K562 (cell line): ENCODE results near the gene CEP350. TPM values are rescaled to one million over a fixed set of nuclear protein-coding genes. Genes with fewer than 3 reads are reported as not detected.

ENCODE experiments used
- CBX2 ChIP-seq: fragments of 200-600 bp; sonication (generic); IDR thresholded peaks from one replicate; pipeline ENCODE4 v1.6.1; 2012; ENCODE audit warnings: mild to moderate bottlenecking, low read length, inconsistent platforms; ENCODE audit not compliant: insufficient read depth, poor library complexity, severe bottlenecking
- CBX5 ChIP-seq: IDR thresholded peaks from 2 replicates; pipeline ENCODE4 v1.6.1; 2014; ENCODE audit warnings: low read depth, borderline replicate concordance
- DMBX1 ChIP-seq: fragments of 250-450 bp; sonication (Bioruptor Pico); IDR thresholded peaks from 2 replicates; pipeline ENCODE4 v1.8.0; 2022; ENCODE audit warnings: inconsistent platforms, mild to moderate bottlenecking, moderate library complexity, borderline replicate concordance
- ELF2 ChIP-seq: fragments of 250-450 bp; sonication (Bioruptor Pico); IDR thresholded peaks from 2 replicates; pipeline ENCODE4 v1.5.0; 2021; ENCODE audit warnings: mild to moderate bottlenecking
- ELF4 ChIP-seq: fragments of 450-650 bp; formaldehyde crosslinking; IDR thresholded peaks from 2 replicates; pipeline ENCODE4 v1.4.0; 2022; ENCODE audit warnings: missing genetic modification characterization
- ETS2 ChIP-seq: IDR thresholded peaks from 2 replicates; pipeline ENCODE4 v1.6.1; 2016; ENCODE audit warnings: borderline replicate concordance, missing genetic modification characterization, mild to moderate bottlenecking, moderate library complexity, missing compliant biosample characterization; ENCODE audit not compliant: poor library complexity, severe bottlenecking
- JUNB ChIP-seq: fragments of 450-650 bp; formaldehyde crosslinking; conservative IDR thresholded peaks from 2 replicates; pipeline ENCODE4 v1.4.0; 2020; ENCODE audit warnings: mild to moderate bottlenecking
- MEF2A ChIP-seq: IDR thresholded peaks from 2 replicates; pipeline ENCODE4 v1.6.1; 2011; ENCODE audit warnings: low read depth, mild to moderate bottlenecking, low read length, moderate library complexity; ENCODE audit not compliant: control insufficient read depth
- MYBL2 ChIP-seq, 2 experiments: fragments of 450-650 bp in 1 of 2; sonication (generic) in 1 of 2; formaldehyde crosslinking in 1 of 2; IDR thresholded peaks; 2 replicates each; pipeline versions ENCODE4 v1.6.1 to v1.8.1; 2017 to 2022; ENCODE audit warnings: borderline replicate concordance in 1 of 2, inconsistent platforms in 1 of 2, low read depth in 1 of 2, mild to moderate bottlenecking in 1 of 2, missing genetic modification reagents in 1 of 2, moderate library complexity in 1 of 2
- NFE2 ChIP-seq: IDR thresholded peaks from 2 replicates; pipeline ENCODE4 v1.6.1; 2014; ENCODE audit warnings: antibody characterized with exemption, low read depth
- POLR2B ChIP-seq: fragments of 450-650 bp; IDR thresholded peaks from 2 replicates; pipeline ENCODE4 v1.6.1; 2018; ENCODE audit warnings: low read depth; ENCODE audit not compliant: partially characterized antibody
- RBM39 ChIP-seq: fragments of 200-400 bp; formaldehyde crosslinking; optimal IDR thresholded peaks from 2 replicates; pipeline ENCODE3; 2018; ENCODE audit warnings: low read depth, low read length
- RFX5 ChIP-seq: IDR thresholded peaks from 2 replicates; pipeline ENCODE4 v1.6.1; 2011; ENCODE audit warnings: low read depth, mild to moderate bottlenecking, improper control_type of control experiment, low read length
- WHSC1 ChIP-seq: IDR thresholded peaks from one replicate; pipeline ENCODE4 v1.6.1; 2012; ENCODE audit warnings: low read length, control low read depth, inconsistent platforms
- ZNF165 ChIP-seq: fragments of 250-450 bp; sonication (Bioruptor Pico); IDR thresholded peaks from 2 replicates; pipeline ENCODE4 v1.4.0; 2020; ENCODE audit warnings: borderline replicate concordance
- ZNF316 ChIP-seq: fragments of 450-650 bp; IDR thresholded peaks from 2 replicates; pipeline ENCODE4 v1.6.1; 2016
- ZNF431 ChIP-seq: sonication (generic); formaldehyde crosslinking; IDR thresholded peaks from 2 replicates; pipeline ENCODE4 v1.8.0; 2022; ENCODE audit warnings: mild to moderate bottlenecking, missing genetic modification reagents
- ZNF57 ChIP-seq: fragments of 450-650 bp; formaldehyde crosslinking; IDR thresholded peaks from 2 replicates; pipeline ENCODE4 v1.4.0; 2020; ENCODE audit warnings: mild to moderate bottlenecking, moderate library complexity
- polyA plus RNA-seq, 8 experiments: library from polyadenylated mRNA; depleted of rRNA in 4 of 8; stranded (reverse) in 5 of 8; unstranded in 3 of 8; fragments of >200 nt; fragmentation: Nextera tagmentation in 2 of 8; fragmentation: Illumina TruSeq in 1 of 8; extraction: Ambion mirVana in 2 of 8; extraction: Trizol in 1 of 8; gene quantifications; 2 replicates each; pipeline versions ENCODE4 v1.2.1 to v1.2.3, GENCODE V29; 2011 to 2014; ENCODE audit warnings: inconsistent platforms in 1 of 8, missing spikeins in 1 of 8
- total RNA-seq, 7 experiments: library from RNA; depleted of rRNA in 6 of 7; stranded (reverse); fragments of >200 nt in 6 of 7; fragmentation: Illumina TruSeq in 2 of 7; extraction: Trizol in 2 of 7; gene quantifications; 2 replicates each; pipeline versions ENCODE4 v1.2.1 to v1.2.3, GENCODE V29; 2011 to 2021; ENCODE audit warnings: low replicate concordance in 1 of 7
- TF ChIP-seq, protein P1 (sequence below): fragments of 450-650 bp; formaldehyde crosslinking; IDR thresholded peaks from 2 replicates; pipeline ENCODE4 v1.4.0; 2022; ENCODE audit warnings: missing genetic modification characterization
- TF ChIP-seq, protein P2 (sequence below), 2 experiments: fragments of 450-650 bp; conservative IDR thresholded peaks; 2 replicates each; pipeline ENCODE4 v1.6.1; 2017; ENCODE audit warnings: mild to moderate bottlenecking in 2 of 2, moderate library complexity in 2 of 2
- TF ChIP-seq, protein P3 (sequence below): fragments of 200-400 bp; formaldehyde crosslinking; IDR thresholded peaks from 2 replicates; pipeline ENCODE4 v1.6.1; 2017; ENCODE audit warnings: mild to moderate bottlenecking, low read depth, low read length, moderate library complexity
- TF ChIP-seq, protein P4 (sequence below): sonication (generic); formaldehyde crosslinking; IDR thresholded peaks from 2 replicates; pipeline ENCODE4 v1.8.1; 2023; ENCODE audit warnings: mild to moderate bottlenecking, missing genetic modification reagents, moderate library complexity

CEP350 gene
- total and polyA plus RNA-seq, 9 of the 15 experiments (the other 6 are each of a cell fraction or from before 2014, with no cell fraction given), result 8.3 to 64.3 (median 28.0) TPM

GRCh38 chr1:179954493-179955286 is at the start of gene CEP350 (continued):
- TF ChIP-seq, protein P1, sequence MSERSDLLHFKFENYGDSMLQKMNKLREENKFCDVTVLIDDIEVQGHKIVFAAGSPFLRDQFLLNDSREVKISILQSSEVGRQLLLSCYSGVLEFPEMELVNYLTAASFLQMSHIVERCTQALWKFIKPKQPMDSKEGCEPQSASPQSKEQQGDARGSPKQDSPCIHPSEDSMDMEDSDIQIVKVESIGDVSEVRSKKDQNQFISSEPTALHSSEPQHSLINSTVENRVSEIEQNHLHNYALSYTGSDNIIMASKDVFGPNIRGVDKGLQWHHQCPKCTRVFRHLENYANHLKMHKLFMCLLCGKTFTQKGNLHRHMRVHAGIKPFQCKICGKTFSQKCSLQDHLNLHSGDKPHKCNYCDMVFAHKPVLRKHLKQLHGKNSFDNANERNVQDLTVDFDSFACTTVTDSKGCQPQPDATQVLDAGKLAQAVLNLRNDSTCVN, result no peak
- TF ChIP-seq RBM39, result no peak
- no peak for TF ChIP-seq JUNB
- peak; percentile 95 for TF ChIP-seq POLR2B
- TF ChIP-seq MYBL2 (IDR thresholded peaks at IDR 0.05; ENCODE audit: low read depth), result peak; percentile 71; the same call in 1 of the 2 replicates
- TF ChIP-seq MYBL2 (CRISPR knock-in tag; IDR thresholded peaks at IDR 0.05; ENCODE audit: borderline replicate concordance), result no peak
- no peak for TF ChIP-seq NFE2
- no peak for TF ChIP-seq DMBX1 (CRISPR knock-in tag)
- TF ChIP-seq CBX5, result no peak
- no peak for TF ChIP-seq ETS2 (tag)
- TF ChIP-seq RFX5, result no peak
- no peak for TF ChIP-seq MEF2A
- no peak for TF ChIP-seq WHSC1
- TF ChIP-seq, protein P2, sequence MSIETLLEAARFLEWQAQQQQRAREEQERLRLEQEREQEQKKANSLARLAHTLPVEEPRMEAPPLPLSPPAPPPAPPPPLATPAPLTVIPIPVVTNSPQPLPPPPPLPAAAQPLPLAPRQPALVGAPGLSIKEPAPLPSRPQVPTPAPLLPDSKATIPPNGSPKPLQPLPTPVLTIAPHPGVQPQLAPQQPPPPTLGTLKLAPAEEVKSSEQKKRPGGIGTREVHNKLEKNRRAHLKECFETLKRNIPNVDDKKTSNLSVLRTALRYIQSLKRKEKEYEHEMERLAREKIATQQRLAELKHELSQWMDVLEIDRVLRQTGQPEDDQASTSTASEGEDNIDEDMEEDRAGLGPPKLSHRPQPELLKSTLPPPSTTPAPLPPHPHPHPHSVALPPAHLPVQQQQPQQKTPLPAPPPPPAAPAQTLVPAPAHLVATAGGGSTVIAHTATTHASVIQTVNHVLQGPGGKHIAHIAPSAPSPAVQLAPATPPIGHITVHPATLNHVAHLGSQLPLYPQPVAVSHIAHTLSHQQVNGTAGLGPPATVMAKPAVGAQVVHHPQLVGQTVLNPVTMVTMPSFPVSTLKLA (conservative IDR thresholded peaks at IDR 0.05), result peak; percentile 79 to 87
- TF ChIP-seq ELF2 (CRISPR knock-in tag), result no peak
- TF ChIP-seq, protein P3, sequence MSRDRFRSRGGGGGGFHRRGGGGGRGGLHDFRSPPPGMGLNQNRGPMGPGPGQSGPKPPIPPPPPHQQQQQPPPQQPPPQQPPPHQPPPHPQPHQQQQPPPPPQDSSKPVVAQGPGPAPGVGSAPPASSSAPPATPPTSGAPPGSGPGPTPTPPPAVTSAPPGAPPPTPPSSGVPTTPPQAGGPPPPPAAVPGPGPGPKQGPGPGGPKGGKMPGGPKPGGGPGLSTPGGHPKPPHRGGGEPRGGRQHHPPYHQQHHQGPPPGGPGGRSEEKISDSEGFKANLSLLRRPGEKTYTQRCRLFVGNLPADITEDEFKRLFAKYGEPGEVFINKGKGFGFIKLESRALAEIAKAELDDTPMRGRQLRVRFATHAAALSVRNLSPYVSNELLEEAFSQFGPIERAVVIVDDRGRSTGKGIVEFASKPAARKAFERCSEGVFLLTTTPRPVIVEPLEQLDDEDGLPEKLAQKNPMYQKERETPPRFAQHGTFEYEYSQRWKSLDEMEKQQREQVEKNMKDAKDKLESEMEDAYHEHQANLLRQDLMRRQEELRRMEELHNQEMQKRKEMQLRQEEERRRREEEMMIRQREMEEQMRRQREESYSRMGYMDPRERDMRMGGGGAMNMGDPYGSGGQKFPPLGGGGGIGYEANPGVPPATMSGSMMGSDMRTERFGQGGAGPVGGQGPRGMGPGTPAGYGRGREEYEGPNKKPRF, result no peak
- TF ChIP-seq ELF4 (CRISPR knock-in tag), result no peak
- no peak for TF ChIP-seq CBX2
- TF ChIP-seq ZNF165, result no peak
- TF ChIP-seq, protein P4, sequence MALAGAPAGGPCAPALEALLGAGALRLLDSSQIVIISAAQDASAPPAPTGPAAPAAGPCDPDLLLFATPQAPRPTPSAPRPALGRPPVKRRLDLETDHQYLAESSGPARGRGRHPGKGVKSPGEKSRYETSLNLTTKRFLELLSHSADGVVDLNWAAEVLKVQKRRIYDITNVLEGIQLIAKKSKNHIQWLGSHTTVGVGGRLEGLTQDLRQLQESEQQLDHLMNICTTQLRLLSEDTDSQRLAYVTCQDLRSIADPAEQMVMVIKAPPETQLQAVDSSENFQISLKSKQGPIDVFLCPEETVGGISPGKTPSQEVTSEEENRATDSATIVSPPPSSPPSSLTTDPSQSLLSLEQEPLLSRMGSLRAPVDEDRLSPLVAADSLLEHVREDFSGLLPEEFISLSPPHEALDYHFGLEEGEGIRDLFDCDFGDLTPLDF (CRISPR knock-in tag), result no peak; the same call in 1 of the 2 replicates
- peak; percentile 28 for TF ChIP-seq ZNF431 (CRISPR knock-in tag)
- TF ChIP-seq ZNF316, result no peak
- TF ChIP-seq ZNF57 (CRISPR knock-in tag), result no peak
